Measurements from ENCODE around the gene CATSPER1.

The CATSPER1 gene

GRCh38 chr11:66026017-66026529 is at the start of gene CATSPER1:
TSS of gene CATSPER1 (minus strand) at chr11:66026479. CDS start at chr11:66026379, 100 bp downstream.
- DNase-seq = no peak

GRCh38 chr11:66075273-66075672 is 49.0 kb upstream of the CATSPER1 start:
- no peak for DNase-seq

GRCh38 chr11:66073669-66074068 is 47.4 kb upstream of the CATSPER1 start:
- no peak for DNase-seq

- no peak for DNase-seq
Measured at GRCh38 chr11:66072518-66072917, 46.2 kb upstream of the CATSPER1 start.

- DNase-seq = no peak
Measured at GRCh38 chr11:66072081-66072480, 45.8 kb upstream of the CATSPER1 start.

GRCh38 chr11:66071381-66071801 is 45.1 kb upstream of the CATSPER1 start:
- peak; percentile 46 for DNase-seq

- peak; percentile 32 for DNase-seq
Measured at GRCh38 chr11:66070604-66071380, 44.5 kb upstream of the CATSPER1 start.

- peak; percentile 86 for DNase-seq
Measured at GRCh38 chr11:66069715-66070603, 43.7 kb upstream of the CATSPER1 start, which contains the start of gene PACS1. TSS of gene PACS1 (plus strand) at chr11:66070272. CDS start at chr11:66070487, 215 bp downstream.

GRCh38 chr11:66068923-66069714 is 42.8 kb upstream of the CATSPER1 start:
- DNase-seq = peak; percentile 55

GRCh38 chr11:66068154-66068821 is 42.0 kb upstream of the CATSPER1 start:
- DNase-seq = peak; percentile 82

GRCh38 chr11:66067640-66068039 is 41.4 kb upstream of the CATSPER1 start:
- DNase-seq = no peak

- DNase-seq = no peak
Measured at GRCh38 chr11:66066751-66067150, 40.5 kb upstream of the CATSPER1 start.

- DNase-seq = no peak
Measured at GRCh38 chr11:66064571-66064970, 38.3 kb upstream of the CATSPER1 start.

- DNase-seq = no peak
Measured at GRCh38 chr11:66063900-66064299, 37.6 kb upstream of the CATSPER1 start.

- DNase-seq = no peak
Measured at GRCh38 chr11:66062408-66062807, 36.1 kb upstream of the CATSPER1 start.

GRCh38 chr11:66061268-66061667 is 35.0 kb upstream of the CATSPER1 start:
- DNase-seq = no peak

- no peak for DNase-seq
Measured at GRCh38 chr11:66059966-66060680, 33.8 kb upstream of the CATSPER1 start.

GRCh38 chr11:66056501-66056900 is 30.2 kb upstream of the CATSPER1 start:
- no peak for DNase-seq

- DNase-seq = no peak
Measured at GRCh38 chr11:66055021-66055420, 28.7 kb upstream of the CATSPER1 start.

- no peak for DNase-seq
Measured at GRCh38 chr11:66052664-66052982, 26.3 kb upstream of the CATSPER1 start.

All from CD4-positive, alpha-beta T cell treated with Interleukin-6 for 4 hours (primary cell).